ENCODE results near the gene PACSIN1.

The PACSIN1 gene

DNA sequence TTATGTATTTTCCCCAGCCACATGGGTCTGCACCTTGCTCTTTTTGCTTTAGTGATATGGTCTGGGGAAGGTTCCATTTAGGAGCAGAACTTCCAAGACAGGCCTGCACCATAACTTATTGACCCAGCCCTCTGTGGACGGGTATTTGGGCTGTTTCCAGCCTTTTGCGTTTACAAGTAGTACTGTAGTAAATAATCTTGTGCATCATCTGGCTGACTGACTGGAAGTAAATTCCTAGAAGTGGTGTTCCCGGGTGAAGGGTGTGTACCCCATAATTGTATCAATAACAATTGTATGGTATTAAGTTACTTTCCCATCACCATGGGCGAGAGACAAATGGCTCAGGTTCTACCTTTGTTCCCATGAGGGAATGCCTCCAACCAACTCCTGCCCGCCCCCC is 58.6 kb downstream of the PACSIN1 start:
- DNase-seq (ENCODE audit: low read depth): no peak
- H3K4me3 ChIP-seq (ENCODE audit: low read depth, low read length): no peak overlapping the region
- TF ChIP-seq, protein P1, sequence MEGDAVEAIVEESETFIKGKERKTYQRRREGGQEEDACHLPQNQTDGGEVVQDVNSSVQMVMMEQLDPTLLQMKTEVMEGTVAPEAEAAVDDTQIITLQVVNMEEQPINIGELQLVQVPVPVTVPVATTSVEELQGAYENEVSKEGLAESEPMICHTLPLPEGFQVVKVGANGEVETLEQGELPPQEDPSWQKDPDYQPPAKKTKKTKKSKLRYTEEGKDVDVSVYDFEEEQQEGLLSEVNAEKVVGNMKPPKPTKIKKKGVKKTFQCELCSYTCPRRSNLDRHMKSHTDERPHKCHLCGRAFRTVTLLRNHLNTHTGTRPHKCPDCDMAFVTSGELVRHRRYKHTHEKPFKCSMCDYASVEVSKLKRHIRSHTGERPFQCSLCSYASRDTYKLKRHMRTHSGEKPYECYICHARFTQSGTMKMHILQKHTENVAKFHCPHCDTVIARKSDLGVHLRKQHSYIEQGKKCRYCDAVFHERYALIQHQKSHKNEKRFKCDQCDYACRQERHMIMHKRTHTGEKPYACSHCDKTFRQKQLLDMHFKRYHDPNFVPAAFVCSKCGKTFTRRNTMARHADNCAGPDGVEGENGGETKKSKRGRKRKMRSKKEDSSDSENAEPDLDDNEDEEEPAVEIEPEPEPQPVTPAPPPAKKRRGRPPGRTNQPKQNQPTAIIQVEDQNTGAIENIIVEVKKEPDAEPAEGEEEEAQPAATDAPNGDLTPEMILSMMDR (IDR thresholded peaks at IDR 0.05; ENCODE audit: low read depth, low read length, missing control alignments): no peak
- in situ Hi-C loops (cut with HindIII; ENCODE audit: low sequenced_read_pairs): no loop called here

DNA sequence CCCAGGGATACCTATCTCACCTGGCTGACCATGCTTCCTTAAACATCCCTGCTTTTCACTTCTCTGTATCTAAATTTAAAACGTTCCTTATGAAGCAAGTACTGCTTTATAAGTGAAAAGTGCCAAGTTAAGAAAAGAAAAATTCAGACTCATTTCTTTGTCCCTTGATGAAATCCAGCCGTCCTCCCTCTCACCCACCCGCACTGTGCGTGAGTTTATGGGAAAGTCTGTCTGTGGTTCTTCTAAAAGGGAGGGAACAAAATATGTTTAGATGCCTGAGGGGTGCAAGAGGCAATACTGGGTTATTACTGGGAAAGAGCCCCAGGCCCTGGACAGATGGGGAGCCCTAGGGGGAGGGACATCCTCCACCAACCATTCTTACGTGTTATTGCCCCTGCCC is 59.1 kb downstream of the PACSIN1 start:
- in situ Hi-C loops (cut with HindIII; ENCODE audit: low sequenced_read_pairs): no loop called here
- no peak overlapping the region for H3K4me3 ChIP-seq (ENCODE audit: low read depth, low read length)
- no peak for DNase-seq (ENCODE audit: low read depth)
- TF ChIP-seq, protein P1 (IDR thresholded peaks at IDR 0.05; ENCODE audit: low read depth, low read length, missing control alignments): no peak

DNA sequence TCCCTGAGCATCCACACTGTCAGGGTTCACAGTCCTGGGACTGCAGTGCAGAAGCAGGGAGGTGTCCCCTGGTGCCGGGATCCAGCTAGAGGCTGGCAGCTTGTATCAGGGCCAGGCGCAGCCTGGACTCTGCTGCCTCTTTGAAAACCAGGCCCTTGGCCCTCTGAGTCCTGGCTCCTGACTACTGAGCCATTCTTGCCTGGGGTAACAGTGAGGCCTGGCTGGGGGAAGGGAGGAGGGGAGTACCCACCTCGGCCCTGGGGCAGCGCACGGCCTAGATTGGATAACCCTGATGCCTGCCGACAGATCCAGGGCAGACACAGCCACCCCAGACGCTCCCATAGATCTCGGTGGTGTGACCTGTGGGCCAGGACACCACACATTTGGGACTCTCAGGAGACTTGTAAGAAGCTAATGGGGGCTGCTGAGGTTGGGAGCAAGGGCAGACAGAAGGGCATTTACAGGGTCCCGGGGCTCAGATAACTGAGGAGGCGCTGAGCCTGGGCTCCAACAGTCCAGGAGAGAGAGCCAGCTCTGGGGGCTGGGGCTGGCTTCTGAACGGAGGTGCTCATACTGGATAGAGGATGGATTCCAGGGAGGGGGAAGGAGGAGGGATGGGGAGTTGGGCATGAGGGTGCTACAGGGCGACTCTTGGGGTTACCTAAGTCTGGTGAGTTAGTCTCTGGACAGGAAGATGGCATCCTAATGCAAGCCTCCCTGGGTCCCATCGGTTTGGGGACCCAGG is 59.7 kb downstream of the PACSIN1 start:
- in situ Hi-C loops (cut with HindIII; ENCODE audit: low sequenced_read_pairs): no loop called here
- TF ChIP-seq, protein P1 (IDR thresholded peaks at IDR 0.05; ENCODE audit: low read depth, low read length, missing control alignments): no peak
- DNase-seq (ENCODE audit: low read depth): no peak
- H3K4me3 ChIP-seq (ENCODE audit: low read depth, low read length): no peak overlapping the region

DNA sequence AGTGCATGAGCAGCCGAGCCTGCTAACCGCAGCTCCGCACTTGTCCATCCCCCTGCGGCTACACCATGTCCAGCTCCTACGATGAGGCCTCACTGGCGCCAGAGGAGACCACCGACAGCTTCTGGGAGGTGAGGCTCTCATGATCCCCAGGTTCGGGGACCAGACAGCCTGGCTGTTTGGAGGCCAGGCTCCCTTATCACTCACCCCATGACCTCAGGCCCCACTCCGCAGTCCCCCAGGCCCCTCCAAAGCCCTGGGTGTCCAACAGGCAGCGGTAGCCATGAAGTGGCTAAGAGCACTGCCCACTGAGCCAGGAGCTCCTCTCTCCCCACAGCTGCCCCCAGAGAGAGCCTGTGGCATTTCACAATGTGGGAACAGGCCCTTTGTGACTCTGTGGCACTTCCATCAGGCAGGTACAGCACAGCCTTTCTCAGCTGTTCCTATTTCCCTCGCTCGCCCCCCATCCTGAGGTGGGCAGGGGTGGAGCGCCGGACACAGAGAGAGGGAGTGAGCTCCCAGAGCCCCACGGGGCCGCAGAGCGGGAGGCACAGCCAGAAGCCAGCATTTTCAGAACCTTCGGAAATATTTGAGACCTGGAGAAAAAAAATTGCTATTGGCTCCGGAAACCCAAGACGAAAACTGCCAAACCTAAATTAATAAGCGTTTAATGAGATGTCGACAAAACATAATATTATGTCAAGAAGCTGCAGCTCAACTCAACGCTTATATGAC is 60.5 kb downstream of the PACSIN1 start:
- in situ Hi-C loops (cut with HindIII; ENCODE audit: low sequenced_read_pairs): no loop called here
- H3K4me3 ChIP-seq (ENCODE audit: low read depth, low read length): peak overlapping the region; percentile 5
- TF ChIP-seq, protein P1 (IDR thresholded peaks at IDR 0.05; ENCODE audit: low read depth, low read length, missing control alignments): no peak
- DNase-seq (ENCODE audit: low read depth): no peak

DNA sequence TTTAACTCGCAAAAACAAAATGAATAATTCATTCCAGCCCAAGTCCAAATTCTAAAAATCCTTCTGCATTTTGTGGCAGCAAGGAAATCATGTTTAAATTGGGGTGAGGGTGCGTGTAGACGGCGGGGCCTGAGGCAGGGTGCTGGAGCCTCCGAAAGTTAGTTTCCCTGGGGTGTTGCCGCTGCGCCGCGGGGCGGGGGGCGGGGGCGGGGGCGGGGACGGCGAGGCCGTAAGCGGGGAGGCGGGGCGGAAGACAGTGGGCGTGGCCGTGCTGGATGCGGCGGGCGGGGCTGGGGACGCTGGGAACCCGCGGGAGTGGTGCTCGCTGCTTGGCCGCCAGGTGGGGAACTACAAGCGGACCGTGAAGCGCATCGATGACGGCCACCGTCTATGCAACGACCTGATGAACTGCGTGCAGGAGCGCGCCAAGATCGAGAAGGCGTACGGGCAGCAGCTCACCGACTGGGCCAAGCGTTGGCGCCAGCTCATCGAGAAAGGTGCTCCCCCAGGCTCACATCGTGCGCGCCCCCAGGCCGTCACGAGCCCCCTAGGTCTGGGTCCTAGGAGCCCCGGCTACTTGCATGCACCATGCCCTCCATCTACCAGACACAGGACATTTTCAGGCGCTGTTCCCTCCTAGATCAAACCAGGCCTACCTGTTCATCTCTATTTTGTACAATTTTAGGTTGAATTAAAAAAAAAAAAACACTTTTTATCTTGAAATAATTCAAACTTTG is 61.3 kb downstream of the PACSIN1 start:
- DNase-seq (ENCODE audit: low read depth): peak; percentile 68
- TF ChIP-seq, protein P1 (IDR thresholded peaks at IDR 0.05; ENCODE audit: low read depth, low read length, missing control alignments): peak; percentile 61
- in situ Hi-C loops (cut with HindIII; ENCODE audit: low sequenced_read_pairs): no loop called here
- H3K4me3 ChIP-seq (ENCODE audit: low read depth, low read length): peak overlapping the region; percentile 17
